IMR-90 (cell line): ENCODE results near the gene TRMT13. TPM values are rescaled to one million over a fixed set of nuclear protein-coding genes. Genes with fewer than 3 reads are reported as not detected.
A peak's percentile ranks its signal among the peaks of the same experiment; 100 is the strongest.

Source experiments
- ATAC-seq: fragments of 200-7000 bp; cut with Tn5 transposase; 2 replicates; pipeline ENCODE4 v1.9.1; 2020; ENCODE audit warnings: low read depth, mild to moderate bottlenecking, moderate library complexity
- Bru-seq: library from RNA; stranded (reverse); fragments of 400-500 nt; gene quantifications from one replicate; lab custom pipeline; 2021; lab: Mats Ljungman, UMichigan
- BruChase-seq, 2 experiments: library from RNA; stranded (reverse); fragments of 400-500 nt; gene quantifications; one replicate each; lab custom pipeline; 2021; lab: Mats Ljungman, UMichigan
- BruUV-seq: library from RNA; stranded (reverse); fragments of 400-500 nt; replicated peaks from 2 replicates; lab custom pipeline; 2021; lab: Mats Ljungman, UMichigan
- CTCF ChIA-PET: fragments of 300-600 bp; formaldehyde crosslinking; extraction: SDS; loops from one replicate; lab custom pipeline; 2021; ENCODE audit warnings: antibody characterized with exemption; lab: Yijun Ruan, JAX
- POLR2A ChIA-PET: fragments of 300-600 bp; sonication (Branson Sonifier 250); formaldehyde crosslinking; loops from one replicate; lab custom pipeline; 2022; ENCODE audit warnings: antibody characterized with exemption; ENCODE audit not compliant: unreplicated experiment; lab: Charles Lee
- DNase-seq: peaks from one replicate; pipeline ENCODE4 v3.0.0; 2013
- H2AFZ ChIP-seq: replicated peaks from 2 replicates; pipeline ENCODE3; 2013; ENCODE audit warnings: low read length, mild to moderate bottlenecking; ENCODE audit not compliant: poor library complexity
- H2AK5ac ChIP-seq: 2 replicates; pipeline ENCODE4 v1.6.1; 2013; ENCODE audit warnings: low read depth, low read length, inconsistent platforms
- H2AK9ac ChIP-seq: replicated peaks from 2 replicates; pipeline ENCODE3; 2013; ENCODE audit warnings: mild to moderate bottlenecking, low read depth, low read length, moderate library complexity; ENCODE audit not compliant: poor library complexity
- H2BK120ac ChIP-seq: 2 replicates; pipeline ENCODE4 v1.6.1; 2013; ENCODE audit warnings: low read depth, low read length, inconsistent platforms
- H2BK15ac ChIP-seq: 3 replicates; pipeline ENCODE4 v1.6.1; 2013; ENCODE audit warnings: low read depth, low read length, inconsistent platforms
- H2BK20ac ChIP-seq: 2 replicates; pipeline ENCODE4 v1.6.1; 2013; ENCODE audit warnings: low read depth, mild to moderate bottlenecking, inconsistent platforms, low read length, moderate library complexity
- H2BK5ac ChIP-seq: 2 replicates; pipeline ENCODE4 v1.6.1; 2013; ENCODE audit warnings: mild to moderate bottlenecking, low read depth, low read length, inconsistent platforms; ENCODE audit not compliant: poor library complexity, severe bottlenecking
- H3K14ac ChIP-seq: replicated peaks from 2 replicates; pipeline ENCODE4 v1.6.1; 2013; ENCODE audit warnings: low read depth, low read length, inconsistent platforms
- H3K18ac ChIP-seq: 2 replicates; pipeline ENCODE4 v1.6.1; 2013; ENCODE audit warnings: low read depth, low read length, control low read depth
- H3K23ac ChIP-seq: 2 replicates; pipeline ENCODE4 v1.6.1; 2013; ENCODE audit warnings: low read depth, low read length, inconsistent platforms
- H3K27ac ChIP-seq: 2 replicates; pipeline ENCODE4 v1.5.1; 2013; ENCODE audit warnings: mild to moderate bottlenecking, control low read depth, low read length; ENCODE audit not compliant: insufficient read depth
- H3K27me3 ChIP-seq: 2 replicates; pipeline ENCODE4 v1.6.1; 2013; ENCODE audit warnings: low read length; ENCODE audit not compliant: control insufficient read depth, insufficient read depth
- H3K36me3 ChIP-seq: 2 replicates; pipeline ENCODE4 v1.6.1; 2013; ENCODE audit warnings: low read length, mixed read lengths; ENCODE audit not compliant: control insufficient read depth, insufficient read depth
- H3K4ac ChIP-seq: 2 replicates; pipeline ENCODE4 v1.6.1; 2013; ENCODE audit warnings: low read depth, low read length, inconsistent platforms
- H3K4me1 ChIP-seq: 2 replicates; pipeline ENCODE4 v1.6.1; 2013; ENCODE audit warnings: low read length, mixed read lengths; ENCODE audit not compliant: control insufficient read depth, insufficient read depth
- H3K4me2 ChIP-seq: 2 replicates; pipeline ENCODE4 v1.6.1; 2013; ENCODE audit warnings: low read depth, mild to moderate bottlenecking, control low read depth, low read length, moderate library complexity
- H3K4me3 ChIP-seq: 2 replicates; pipeline ENCODE4 v1.5.1; 2013; ENCODE audit warnings: low read depth, mild to moderate bottlenecking, control low read depth, low read length, moderate library complexity; ENCODE audit not compliant: insufficient read depth
- H3K56ac ChIP-seq: 2 replicates; pipeline ENCODE4 v1.6.1; 2013; ENCODE audit warnings: low read length, inconsistent platforms; ENCODE audit not compliant: insufficient read depth; ENCODE audit errors: extremely low read depth
- H3K79me1 ChIP-seq, 2 experiments: 2 replicates each; pipeline ENCODE4 v1.6.1; 2013; ENCODE audit warnings: low read length in 2 of 2, inconsistent platforms in 1 of 2, low read depth in 1 of 2
- H3K9ac ChIP-seq: 2 replicates; pipeline ENCODE4 v1.6.1; 2013; ENCODE audit warnings: low read depth, low read length, control low read depth
- H3K9me1 ChIP-seq: 2 replicates; pipeline ENCODE4 v1.6.1; 2013; ENCODE audit warnings: low read length, inconsistent platforms; ENCODE audit not compliant: insufficient read depth
- H3K9me3 ChIP-seq: 2 replicates; pipeline ENCODE4 v1.6.1; 2013; ENCODE audit warnings: low read length; ENCODE audit not compliant: control insufficient read depth, insufficient read depth
- H4K20me1 ChIP-seq: 2 replicates; pipeline ENCODE4 v1.6.1; 2013; ENCODE audit warnings: low read length, inconsistent platforms; ENCODE audit not compliant: insufficient read depth
- H4K5ac ChIP-seq: 2 replicates; pipeline ENCODE4 v1.6.1; 2013; ENCODE audit warnings: mild to moderate bottlenecking, low read depth, low read length, control low read depth
- H4K8ac ChIP-seq, 2 experiments: 2 replicates each; pipeline ENCODE4 v1.6.1; 2013; ENCODE audit warnings: low read depth in 2 of 2, low read length in 2 of 2, control low read depth in 1 of 2, inconsistent platforms in 1 of 2
- H4K91ac ChIP-seq: 2 replicates; pipeline ENCODE4 v1.6.1; 2013; ENCODE audit warnings: low read depth, low read length, inconsistent platforms; ENCODE audit not compliant: insufficient read depth
- BHLHE40 ChIP-seq: fragments of 150-350 bp; IDR thresholded peaks from 2 replicates; pipeline ENCODE4 v1.6.1; 2016; ENCODE audit warnings: mild to moderate bottlenecking, low read depth, low read length
- CEBPB ChIP-seq: IDR thresholded peaks from 2 replicates; pipeline ENCODE4 v1.6.1; 2012; ENCODE audit warnings: low read depth, low read length, improper control_type of control experiment
- CHD1 ChIP-seq: IDR thresholded peaks from 2 replicates; pipeline ENCODE4 v1.6.1; 2012; ENCODE audit warnings: low read depth, low read length, improper control_type of control experiment
- CTCF ChIP-seq: conservative IDR thresholded peaks from 2 replicates; pipeline ENCODE4 v1.5.1; 2012; ENCODE audit warnings: mild to moderate bottlenecking, low read depth, low read length, improper control_type of control experiment
- MXI1 ChIP-seq: IDR thresholded peaks from 2 replicates; pipeline ENCODE4 v1.6.1; 2012; ENCODE audit warnings: low read depth, mild to moderate bottlenecking, low read length, moderate library complexity, borderline replicate concordance
- NFE2L2 ChIP-seq: fragments of 150-350 bp; IDR thresholded peaks from 2 replicates; pipeline ENCODE4 v1.6.1; 2016; ENCODE audit warnings: low read depth, mild to moderate bottlenecking, low read length
- POLR2A ChIP-seq: IDR thresholded peaks from 2 replicates; pipeline ENCODE4 v1.6.1; 2012; ENCODE audit warnings: mild to moderate bottlenecking, low read depth, low read length
- RCOR1 ChIP-seq: IDR thresholded peaks from 2 replicates; pipeline ENCODE4 v1.6.1; 2012; ENCODE audit warnings: mild to moderate bottlenecking, low read length, improper control_type of control experiment; ENCODE audit not compliant: insufficient replicate concordance
- RFX5 ChIP-seq: IDR thresholded peaks from 2 replicates; pipeline ENCODE4 v1.8.0; 2012; ENCODE audit warnings: low read depth, mild to moderate bottlenecking, low read length, moderate library complexity
- SMC3 ChIP-seq: fragments of 150-350 bp; IDR thresholded peaks from 2 replicates; pipeline ENCODE4 v1.6.1; 2016; ENCODE audit warnings: low read depth, mild to moderate bottlenecking, antibody characterized with exemption, low read length, moderate library complexity
- USF2 ChIP-seq: fragments of 150-350 bp; IDR thresholded peaks from 2 replicates; pipeline ENCODE4 v1.6.1; 2017; ENCODE audit warnings: mild to moderate bottlenecking, antibody characterized with exemption, low read length, low read depth
- WGBS, 2 experiments: methylation state at CpG; one replicate each; pipeline versions ENCODE4 v1.1.5 to v1.1.7; 2013; ENCODE audit warnings: missing lambda C conversion rate in 2 of 2; ENCODE audit not compliant: insufficient read length in 1 of 2; ENCODE audit errors: extremely low coverage in 2 of 2; 5-methylcytosine and 5-hydroxymethylcytosine counted together
- dilution Hi-C: fragments of 300-500 bp; cut with HindIII; formaldehyde crosslinking; loops from one replicate; pipeline ENCODE4 v1.14.3; 2018; ENCODE audit warnings: low sequenced_read_pairs; ENCODE audit not compliant: unreplicated experiment
- in situ Hi-C: fragments of 300-500 bp; cut with MboI; formaldehyde crosslinking; loops from 3 replicates; pipeline ENCODE4 v1.14.3; 2019; ENCODE audit warnings: low sequenced_read_pairs, inconsistent platforms, mixed read lengths
- intact Hi-C: fragments of 100-400 bp; cut with micrococcal nuclease; formaldehyde crosslinking; loops from 2 replicates; pipeline ENCODE4 v1.10.0; 2022
- long read RNA-seq: library from polyadenylated mRNA; unstranded; transcript quantifications from one replicate; pipeline ENCODE4 v2.0.0, GENCODE V29; 2021; ENCODE audit not compliant: unreplicated experiment
- polyA plus RNA-seq, 3 experiments: library from polyadenylated mRNA; depleted of rRNA; stranded (reverse); fragments of >200 nt; gene quantifications; 2 replicates each; pipeline ENCODE4 v1.2.3, GENCODE V29; 2012; ENCODE audit warnings: low replicate concordance in 1 of 3
- total RNA-seq: library from RNA; depleted of rRNA; stranded (reverse); fragments of >200 nt; gene quantifications from 2 replicates; pipeline ENCODE4 v1.2.3, GENCODE V29; 2012; rRNA removed

The TRMT13 gene
- total RNA-seq (5.2 and 12.8 TPM in 2 replicates), polyA plus RNA-seq (2012; rRNA removed) (5.5 and 7.7 TPM in 2 replicates), Bru-seq, nascent RNA (percentile 63 among the genes with signal in this experiment), BruChase-seq, experiment 1, labeled RNA remaining after a 6-hour chase (percentile 68 among the genes with signal in this experiment), BruChase-seq, experiment 2, labeled RNA remaining after a 2-hour chase (percentile 75 among the genes with signal in this experiment)
- 0.32 and 0.61 TPM in 2 replicates for polyA plus RNA-seq (2012; cell fraction: cytosol; rRNA removed)
- 1.3 and 18.6 TPM in 2 replicates for polyA plus RNA-seq (2012; cell fraction: nucleus; rRNA removed; ENCODE audit: low replicate concordance)
- long read RNA-seq, partial matches to known transcripts = 2 of 11 reads
- long read RNA-seq, other reads (novel, unspliced or antisense) = 7 of 11 reads

- Histone ChIP-seq H3K27me3 (no peaks in the 10 kb centered on the region), H2BK15ac (peak within 1 kb of the TSS; percentile 66; the same call in 1 of the 3 replicates), H2AK9ac (peak within 1 kb of the TSS; percentile 56), H3K36me3 (0 out of 2 replicates have a peak, but pooled peaks cover 2% of the 10 kb centered on the region), H3K4ac (peak within 1 kb of the TSS; percentile 80), H4K5ac (peak within 1 kb of the TSS; percentile 41), H2AK5ac (0 out of 2 replicates have a peak within 1 kb of the TSS, but pooled peaks have one; percentile 28), H4K20me1 (no peaks in the 10 kb centered on the region), H3K9ac (peak within 1 kb of the TSS; percentile 81), H3K4me3 (peak within 1 kb of the TSS; percentile 72), H3K27ac (peak within 1 kb of the TSS; percentile 71), H3K4me1 (peaks cover 1% of the 10 kb centered on the region; the same call in 1 of the 2 replicates), H3K56ac (peak within 1 kb of the TSS; percentile 86), H4K8ac (peak within 1 kb of the TSS; percentile 76 to 97), H3K79me1 (peaks cover 30 to 52% of the 10 kb centered on the region in 2 experiments), H2BK20ac (no peak within 1 kb of the TSS), H2BK120ac (peak within 1 kb of the TSS; percentile 67), H3K23ac (peak within 1 kb of the TSS; percentile 72; the same call in 1 of the 2 replicates), H3K9me3 (no peaks in the 10 kb centered on the region), H3K14ac (peak within 1 kb of the TSS; percentile 70), H3K9me1 (no peaks in the 10 kb centered on the region; the same call in 1 of the 2 replicates), H3K18ac (no peak within 1 kb of the TSS), H2BK5ac (peak within 1 kb of the TSS; percentile 20), H3K4me2 (peak within 1 kb of the TSS; percentile 81), H4K91ac (peak within 1 kb of the TSS; percentile 82), H2AFZ (peak within 1 kb of the TSS; percentile 94)
- BruUV-seq = no TSS peak
- CTCF ChIA-PET = interaction anchor here (0.5 to 0.6 kb wide), 3 partner anchors 21 to 56 kb away, joined by 3 read pairs; no protein-coding TSS in a partner anchor
- DNase-seq (peak; percentile 99), ATAC-seq (peak; percentile 99)
- POLR2A ChIA-PET = interaction anchor here (0.6 to 1.0 kb wide), 4 partner anchors 20 to 1170 kb away, joined by 3 to 4 read pairs (median 3); no protein-coding TSS in a partner anchor
- 0% methylated on average over 8 of the region's 57 CpGs; no CpG with 5 or more reads in 1 of the 2 experiments for WGBS, 2 experiments
- dilution Hi-C loops = no loop called here
- intact Hi-C loops = loop anchor here (1.0 to 2.0 kb wide), 3 partner anchors 95 to 326 kb away; a partner anchor contains a TSS
- in situ Hi-C loops = loop anchor here (10.0 kb wide), 1 partner anchor 328 kb away; no protein-coding TSS in a partner anchor
- peak; percentile 86; the same call in 1 of the 2 replicates for TF ChIP-seq CHD1
- no peak for TF ChIP-seq SMC3
- no peak for TF ChIP-seq NFE2L2
- TF ChIP-seq BHLHE40 = peak; percentile 61; the same call in 1 of the 2 replicates
- TF ChIP-seq RCOR1 = no peak
- TF ChIP-seq RFX5 = no peak
- TF ChIP-seq MXI1 = peak; percentile 94
- peak; percentile 45; the same call in 1 of the 2 replicates for TF ChIP-seq POLR2A
- no peak for TF ChIP-seq CTCF
- no peak for TF ChIP-seq CEBPB
- TF ChIP-seq USF2 = 0 out of 2 replicates have a peak, but pooled peaks have one; percentile 19
These were observed at the start of gene TRMT13, which contains the start of gene SASS6 for GRCh38 chr1:100132566-100133477. Gene TRMT13, plus strand, starts transcription at chr1:100133163. Its CDS starts 6 bp downstream, at chr1:100133169. Gene SASS6, minus strand, starts transcription at chr1:100132930. Its CDS starts 116 bp downstream, at chr1:100132814.
